Loucy (cell line): ENCODE data around the gene KRTAP10-2.
"Not testable (repeated sequence)": the region's sequence is repeated elsewhere in the genome, so short reads cannot be mapped to it uniquely, and the experiment has no call there.

Experiments
- EZH2phosphoT487 ChIP-seq: fragments of 200-600 bp; IDR thresholded peaks from 2 replicates; pipeline ENCODE4 v1.6.1; 2018; ENCODE audit warnings: antibody characterized with exemption, mild to moderate bottlenecking, moderate library complexity, borderline replicate concordance
- TF ChIP-seq, protein P1 (sequence below): fragments of 200-600 bp; sonication (generic); conservative IDR thresholded peaks from 2 replicates; pipeline ENCODE4 v1.5.1; 2014; ENCODE audit warnings: mild to moderate bottlenecking, antibody characterized with exemption, low read length

DNA sequence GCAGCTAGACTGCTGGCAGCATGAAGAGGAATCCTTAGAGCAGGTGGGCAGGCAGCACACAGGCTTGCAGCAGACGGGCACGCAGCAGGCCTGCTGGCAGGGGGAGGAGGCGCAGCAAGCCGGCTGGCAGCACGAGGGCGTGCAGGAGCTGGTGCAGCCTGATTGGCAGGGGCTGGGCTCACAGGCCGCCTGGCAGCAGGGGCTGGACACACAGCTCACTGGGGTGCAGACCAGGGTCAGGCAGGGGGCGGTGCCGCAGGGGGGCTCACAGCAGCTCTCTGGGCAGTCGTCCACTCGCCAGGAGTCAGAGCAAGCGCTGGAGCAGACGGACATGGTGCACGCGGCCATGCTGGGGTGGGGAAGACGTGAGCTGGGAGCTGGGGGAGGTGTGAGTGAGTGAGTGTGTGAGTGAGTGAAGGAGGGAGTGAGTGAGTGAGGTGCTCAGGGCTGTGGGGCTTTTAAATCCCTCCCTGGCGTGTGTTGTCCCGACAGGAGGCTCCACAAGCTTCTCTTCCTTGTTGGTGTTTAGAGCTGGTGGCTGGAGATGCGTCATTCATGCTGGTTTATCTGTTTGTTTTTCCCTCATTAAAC, 29.0 kb upstream of the KRTAP10-2 start, which contains the start of gene KRTAP10-5:
- TF ChIP-seq, protein P1, sequence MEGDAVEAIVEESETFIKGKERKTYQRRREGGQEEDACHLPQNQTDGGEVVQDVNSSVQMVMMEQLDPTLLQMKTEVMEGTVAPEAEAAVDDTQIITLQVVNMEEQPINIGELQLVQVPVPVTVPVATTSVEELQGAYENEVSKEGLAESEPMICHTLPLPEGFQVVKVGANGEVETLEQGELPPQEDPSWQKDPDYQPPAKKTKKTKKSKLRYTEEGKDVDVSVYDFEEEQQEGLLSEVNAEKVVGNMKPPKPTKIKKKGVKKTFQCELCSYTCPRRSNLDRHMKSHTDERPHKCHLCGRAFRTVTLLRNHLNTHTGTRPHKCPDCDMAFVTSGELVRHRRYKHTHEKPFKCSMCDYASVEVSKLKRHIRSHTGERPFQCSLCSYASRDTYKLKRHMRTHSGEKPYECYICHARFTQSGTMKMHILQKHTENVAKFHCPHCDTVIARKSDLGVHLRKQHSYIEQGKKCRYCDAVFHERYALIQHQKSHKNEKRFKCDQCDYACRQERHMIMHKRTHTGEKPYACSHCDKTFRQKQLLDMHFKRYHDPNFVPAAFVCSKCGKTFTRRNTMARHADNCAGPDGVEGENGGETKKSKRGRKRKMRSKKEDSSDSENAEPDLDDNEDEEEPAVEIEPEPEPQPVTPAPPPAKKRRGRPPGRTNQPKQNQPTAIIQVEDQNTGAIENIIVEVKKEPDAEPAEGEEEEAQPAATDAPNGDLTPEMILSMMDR = not testable (repeated sequence)
- TF ChIP-seq EZH2phosphoT487 = not testable (repeated sequence)
